Measurements from ENCODE around the gene INPP5J. TPM values are rescaled to one million over a fixed set of nuclear protein-coding genes. Genes with fewer than 3 reads are reported as not detected.

Gene INPP5J
- total and polyA plus RNA-seq, 7 donors: 1.1 to 15.3 (median 2.2) TPM

DNA sequence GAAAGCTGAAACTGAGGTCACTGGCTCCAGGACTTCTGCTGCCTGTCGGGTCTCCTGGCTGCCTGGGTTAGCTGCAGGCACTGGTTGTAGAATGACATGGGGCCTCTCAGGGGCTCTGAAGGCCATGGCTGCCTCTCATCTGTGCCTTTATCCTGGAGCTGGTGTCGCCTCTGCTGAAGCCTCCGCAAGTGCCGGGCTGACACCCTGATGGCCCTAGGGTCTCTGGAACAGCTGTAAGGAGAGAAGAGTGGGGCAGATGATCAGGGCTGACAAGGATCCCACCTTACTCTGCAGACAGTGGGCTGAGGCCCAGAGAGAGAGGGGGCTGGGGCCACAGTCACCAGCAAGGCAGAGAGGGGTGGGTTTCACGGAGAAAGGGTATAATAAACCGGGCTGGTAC lies 12.9 kb downstream of the INPP5J start:
- H3K4me1 ChIP-seq: no peaks in the 10 kb centered on the region
- no peak overlapping the region for H3K27ac ChIP-seq
- TF ChIP-seq, protein P1, sequence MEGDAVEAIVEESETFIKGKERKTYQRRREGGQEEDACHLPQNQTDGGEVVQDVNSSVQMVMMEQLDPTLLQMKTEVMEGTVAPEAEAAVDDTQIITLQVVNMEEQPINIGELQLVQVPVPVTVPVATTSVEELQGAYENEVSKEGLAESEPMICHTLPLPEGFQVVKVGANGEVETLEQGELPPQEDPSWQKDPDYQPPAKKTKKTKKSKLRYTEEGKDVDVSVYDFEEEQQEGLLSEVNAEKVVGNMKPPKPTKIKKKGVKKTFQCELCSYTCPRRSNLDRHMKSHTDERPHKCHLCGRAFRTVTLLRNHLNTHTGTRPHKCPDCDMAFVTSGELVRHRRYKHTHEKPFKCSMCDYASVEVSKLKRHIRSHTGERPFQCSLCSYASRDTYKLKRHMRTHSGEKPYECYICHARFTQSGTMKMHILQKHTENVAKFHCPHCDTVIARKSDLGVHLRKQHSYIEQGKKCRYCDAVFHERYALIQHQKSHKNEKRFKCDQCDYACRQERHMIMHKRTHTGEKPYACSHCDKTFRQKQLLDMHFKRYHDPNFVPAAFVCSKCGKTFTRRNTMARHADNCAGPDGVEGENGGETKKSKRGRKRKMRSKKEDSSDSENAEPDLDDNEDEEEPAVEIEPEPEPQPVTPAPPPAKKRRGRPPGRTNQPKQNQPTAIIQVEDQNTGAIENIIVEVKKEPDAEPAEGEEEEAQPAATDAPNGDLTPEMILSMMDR (IDR thresholded peaks at IDR 0.05): no peak
- no peak for TF ChIP-seq POLR2AphosphoS5 (IDR thresholded peaks at IDR 0.05)
- no peak for TF ChIP-seq EP300 (IDR thresholded peaks at IDR 0.05)
- TF ChIP-seq POLR2A (IDR thresholded peaks at IDR 0.05): no peak
- intact Hi-C loops (cut with DNase I): no loop called here
- WGBS, 2 donors: 90 to 94% methylated on average over 6 of the region's 6 CpGs
- no peaks in the 10 kb centered on the region for H3K9me3 ChIP-seq
- peaks cover 0 to 24% (median 16%) of the 10 kb centered on the region in 3 donors for H3K27me3 ChIP-seq
- H3K36me3 ChIP-seq: no peaks in the 10 kb centered on the region
- no peak overlapping the region for H3K4me3 ChIP-seq
- DNase-seq: no peak

DNA sequence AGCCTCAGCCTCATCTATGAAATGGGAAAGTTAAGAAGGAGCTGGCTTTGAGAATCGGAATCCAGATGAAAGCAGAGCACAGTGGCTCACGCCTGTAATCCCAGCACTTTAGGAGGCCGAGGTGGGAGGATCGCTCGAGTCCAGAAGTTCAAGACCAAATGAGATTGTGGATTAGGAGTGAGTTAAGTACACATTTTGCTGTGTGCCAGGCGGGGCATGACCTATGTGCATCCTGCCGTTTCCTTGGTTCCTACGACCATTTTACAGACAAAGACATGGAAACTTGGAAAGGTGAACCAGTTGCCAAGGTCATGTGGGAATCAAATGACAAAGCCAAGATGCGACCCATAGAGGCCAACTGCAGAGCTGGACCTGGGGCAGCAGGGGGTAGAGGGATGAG lies 13.4 kb downstream of the INPP5J start:
- no peaks in the 10 kb centered on the region for H3K9me3 ChIP-seq
- TF ChIP-seq POLR2A (IDR thresholded peaks at IDR 0.05) (no peak), EP300 (IDR thresholded peaks at IDR 0.05) (no peak), POLR2AphosphoS5 (IDR thresholded peaks at IDR 0.05) (no peak)
- TF ChIP-seq, protein P1 (IDR thresholded peaks at IDR 0.05): no peak
- H3K4me3 ChIP-seq: no peak overlapping the region
- DNase-seq: no peak
- no peaks in the 10 kb centered on the region for H3K36me3 ChIP-seq
- H3K4me1 ChIP-seq: no peaks in the 10 kb centered on the region
- intact Hi-C loops (cut with DNase I): no loop called here
- WGBS, 2 donors: 74 to 85% methylated on average over 9 of the region's 9 CpGs
- peaks cover 0 to 24% (median 16%) of the 10 kb centered on the region in 3 donors for H3K27me3 ChIP-seq
- H3K27ac ChIP-seq: no peak overlapping the region

DNA sequence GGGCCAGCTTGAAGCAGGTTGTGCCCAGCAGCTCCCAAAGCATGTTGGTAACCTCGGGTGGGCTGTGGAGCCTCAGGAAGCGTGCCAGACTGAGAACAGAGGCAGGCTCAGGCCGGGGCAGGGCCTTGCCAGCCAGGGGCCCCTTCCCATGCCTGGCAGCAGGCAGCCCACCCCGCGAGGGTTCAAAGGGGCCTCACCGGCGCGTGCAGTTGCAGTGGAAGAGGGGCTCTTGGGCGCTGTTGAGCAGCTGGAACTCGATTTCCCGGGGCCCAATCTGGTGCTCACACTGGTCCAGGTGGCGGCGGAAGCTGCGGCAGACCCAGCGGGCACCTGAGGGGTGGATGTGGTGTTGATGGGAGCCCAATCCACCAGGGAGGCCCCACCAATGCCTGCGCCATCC lies 13.9 kb downstream of the INPP5J start:
- TF ChIP-seq, protein P1 (IDR thresholded peaks at IDR 0.05): no peak
- TF ChIP-seq POLR2A (IDR thresholded peaks at IDR 0.05): no peak
- TF ChIP-seq EP300 (IDR thresholded peaks at IDR 0.05): no peak
- TF ChIP-seq POLR2AphosphoS5 (IDR thresholded peaks at IDR 0.05): no peak
- H3K4me3 ChIP-seq: no peak overlapping the region
- no peaks in the 10 kb centered on the region for H3K9me3 ChIP-seq
- no peak for DNase-seq
- H3K27me3 ChIP-seq: peaks cover 0 to 24% (median 16%) of the 10 kb centered on the region in 3 donors
- 91 to 95% methylated on average over 16 of the region's 16 CpGs for WGBS, 2 donors
- no peaks in the 10 kb centered on the region for H3K4me1 ChIP-seq
- intact Hi-C loops (cut with DNase I): no loop called here
- no peaks in the 10 kb centered on the region for H3K36me3 ChIP-seq
- H3K27ac ChIP-seq: no peak overlapping the region

DNA sequence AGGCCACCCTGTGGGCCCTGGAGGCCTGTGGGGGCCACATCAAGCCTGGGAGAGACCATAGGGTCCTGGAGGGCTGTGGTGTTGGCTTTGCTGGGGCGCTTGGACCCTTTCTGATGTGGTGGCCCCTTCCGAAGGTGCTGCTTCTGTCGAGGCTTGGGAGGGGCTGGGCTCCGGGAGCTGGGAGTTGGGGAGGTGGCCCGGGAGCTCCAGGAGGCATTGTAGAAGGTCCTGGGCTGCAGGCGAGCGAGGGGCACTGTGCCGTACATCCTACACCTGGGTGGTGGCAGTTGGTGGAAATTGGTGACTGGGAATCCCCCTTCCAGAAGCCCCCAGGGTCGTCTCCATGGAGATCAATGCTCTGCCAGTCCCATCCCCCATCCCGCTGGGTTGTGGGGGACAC lies 15.0 kb downstream of the INPP5J start:
- H3K4me3 ChIP-seq: no peak overlapping the region
- no peaks in the 10 kb centered on the region for H3K4me1 ChIP-seq
- H3K27ac ChIP-seq: no peak overlapping the region
- TF ChIP-seq POLR2A (IDR thresholded peaks at IDR 0.05) (no peak), EP300 (IDR thresholded peaks at IDR 0.05) (no peak), POLR2AphosphoS5 (IDR thresholded peaks at IDR 0.05) (no peak)
- TF ChIP-seq, protein P1 (IDR thresholded peaks at IDR 0.05): no peak
- DNase-seq: no peak
- intact Hi-C loops (cut with DNase I): no loop called here
- H3K9me3 ChIP-seq: no peaks in the 10 kb centered on the region
- H3K27me3 ChIP-seq: peaks cover 0 to 24% (median 16%) of the 10 kb centered on the region in 3 donors
- WGBS, 2 donors: 74 to 85% methylated on average over 10 of the region's 10 CpGs
- no peaks in the 10 kb centered on the region for H3K36me3 ChIP-seq

DNA sequence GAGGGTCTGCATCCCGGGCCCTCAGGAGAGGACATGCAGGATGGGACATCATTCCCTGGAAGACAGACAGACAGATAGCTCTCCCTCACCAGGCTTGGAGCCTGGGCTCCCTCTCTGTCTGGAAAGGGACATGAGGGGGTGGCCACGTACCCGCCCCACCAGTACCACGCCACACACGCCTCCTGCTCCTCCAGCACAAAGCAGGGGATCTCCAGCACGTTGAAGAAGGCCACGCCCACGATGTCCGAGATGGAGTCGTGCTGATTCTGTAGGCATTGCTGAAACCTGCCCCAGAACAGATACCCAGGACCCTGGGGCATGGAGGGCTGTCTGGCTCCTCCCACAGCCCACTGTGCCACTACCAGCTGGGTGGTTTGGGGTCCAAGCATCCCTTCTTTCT lies 15.4 kb downstream of the INPP5J start:
- TF ChIP-seq POLR2A (IDR thresholded peaks at IDR 0.05) (no peak), POLR2AphosphoS5 (IDR thresholded peaks at IDR 0.05) (no peak), EP300 (IDR thresholded peaks at IDR 0.05) (no peak)
- TF ChIP-seq, protein P1 (IDR thresholded peaks at IDR 0.05): no peak
- DNase-seq: no peak
- peaks cover 0 to 24% (median 16%) of the 10 kb centered on the region in 3 donors for H3K27me3 ChIP-seq

More for the DNA sequence above, 15.4 kb downstream of the INPP5J start:
- no peak overlapping the region for H3K4me3 ChIP-seq
- H3K36me3 ChIP-seq: no peaks in the 10 kb centered on the region
- no peak overlapping the region for H3K27ac ChIP-seq
- WGBS, 2 donors: 66 to 77% methylated on average over 10 of the region's 10 CpGs
- intact Hi-C loops (cut with DNase I): no loop called here
- no peaks in the 10 kb centered on the region for H3K4me1 ChIP-seq
- H3K9me3 ChIP-seq: no peaks in the 10 kb centered on the region

Data from sigmoid colon (tissue), 7 donors.